Cerebellar nuclear complex (tissue), 1 donor: Measurements from ENCODE around the gene PXDC1.

ENCODE experiments used
- DNase-seq, 2 experiments: peaks; one replicate each; lab custom pipeline; 2025; lab: John Stamatoyannopoulos, UW

Gene PXDC1

GRCh38 chr6:3746696-3747095 is 4.8 kb downstream of the PXDC1 start:
- no peak for DNase-seq

- no peak for DNase-seq
Observed at GRCh38 chr6:3746119-3746691, 5.3 kb downstream of the PXDC1 start.

- no peak for DNase-seq
Observed at GRCh38 chr6:3745566-3746118, 5.9 kb downstream of the PXDC1 start.

GRCh38 chr6:3744901-3745470 is 6.5 kb downstream of the PXDC1 start:
- DNase-seq: no peak

GRCh38 chr6:3744211-3744900 is 7.2 kb downstream of the PXDC1 start:
- DNase-seq: no peak

- no peak for DNase-seq
Observed at GRCh38 chr6:3743541-3743940, 8.0 kb downstream of the PXDC1 start.

- DNase-seq: peak in 1 of 2 experiments; percentile 72
Observed at GRCh38 chr6:3742426-3743344, 8.8 kb downstream of the PXDC1 start.

GRCh38 chr6:3742076-3742425 is 9.5 kb downstream of the PXDC1 start:
- no peak for DNase-seq

- DNase-seq: no peak
Observed at GRCh38 chr6:3741477-3741871, 10.0 kb downstream of the PXDC1 start.

- no peak for DNase-seq
Observed at GRCh38 chr6:3740551-3741476, 10.7 kb downstream of the PXDC1 start.

GRCh38 chr6:3739311-3739897 is 12.1 kb downstream of the PXDC1 start:
- no peak for DNase-seq

GRCh38 chr6:3738381-3739131 is 13.0 kb downstream of the PXDC1 start:
- no peak for DNase-seq

GRCh38 chr6:3737831-3738210 is 13.7 kb downstream of the PXDC1 start:
- DNase-seq: no peak

GRCh38 chr6:3737149-3737830 is 14.2 kb downstream of the PXDC1 start:
- no peak for DNase-seq

GRCh38 chr6:3735029-3735605 is 16.4 kb downstream of the PXDC1 start:
- no peak for DNase-seq

- DNase-seq: no peak
Observed at GRCh38 chr6:3734023-3734422, 17.5 kb downstream of the PXDC1 start.

- no peak for DNase-seq
Observed at GRCh38 chr6:3733321-3733925, 18.1 kb downstream of the PXDC1 start.

- peak; percentile 25 to 39 for DNase-seq
Observed at GRCh38 chr6:3732345-3733141, 19.0 kb downstream of the PXDC1 start.
